Measurements from ENCODE around the gene FMO4.
"Not testable (repeated sequence)": the region's sequence is repeated elsewhere in the genome, so short reads cannot be mapped to it uniquely, and the experiment has no call there.

The FMO4 gene

GRCh38 chr1:171384496-171384895 is 70.5 kb downstream of the FMO4 start:
- in situ Hi-C loops (cut with MboI; ENCODE audit: low sequenced_read_pairs), result no loop called here

DNA sequence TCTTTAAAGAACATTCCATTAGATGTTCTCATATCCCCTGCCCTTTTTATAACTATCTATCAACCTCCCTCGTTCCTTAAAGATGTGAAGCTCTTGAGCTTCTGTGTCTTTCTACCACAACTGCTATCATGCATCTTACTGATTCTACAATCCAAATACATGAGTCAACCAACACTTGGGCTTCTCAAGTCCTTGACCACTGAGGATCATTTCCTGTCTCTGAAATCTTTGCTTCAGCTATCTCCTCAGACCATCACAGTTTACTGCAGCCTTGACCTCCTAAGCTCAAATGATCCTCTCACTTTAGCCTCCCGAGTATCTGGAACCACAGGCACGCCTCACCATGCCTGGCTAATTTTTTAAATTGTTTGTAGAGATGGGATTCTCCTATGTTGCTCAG is 75.2 kb downstream of the FMO4 start:
- in situ Hi-C loops (cut with MboI; ENCODE audit: low sequenced_read_pairs), result no loop called here

DNA sequence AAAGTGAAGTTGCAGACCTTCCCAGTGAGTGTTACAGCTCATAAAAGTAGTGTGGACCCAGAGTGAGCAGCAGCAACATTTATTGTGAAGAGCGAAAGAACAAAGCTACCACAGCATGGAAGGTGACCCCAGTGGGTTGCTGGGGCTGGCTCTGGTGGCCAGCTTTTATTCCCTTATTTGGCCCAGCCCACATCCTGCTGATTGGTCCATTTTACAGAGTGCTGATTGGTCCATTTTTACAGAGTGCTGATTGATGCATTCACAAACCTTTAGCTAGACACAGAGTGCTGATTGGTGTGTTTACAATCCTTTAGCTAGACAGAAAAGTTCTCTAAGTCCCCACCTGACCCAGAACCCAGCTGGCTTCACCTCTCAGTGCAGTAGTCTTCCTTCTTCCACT is 76.8 kb downstream of the FMO4 start:
- in situ Hi-C loops (cut with MboI; ENCODE audit: low sequenced_read_pairs), result not testable (repeated sequence)

All from HL-60/S4 treated with phorbol 12-myristate 13-acetate at 8.2 ng/mL for 4 days and 3 days (cell line).